ENCODE data around the gene SLITRK2. TPM values are rescaled to one million over a fixed set of nuclear protein-coding genes. Genes with fewer than 3 reads are reported as not detected.

Gene SLITRK2
- total RNA-seq, 6 experiments from 2014 or later: not detected

- H3K4me1 Mint-ChIP-seq (ENCODE audit: low read depth): no peaks in the 10 kb centered on the region
- no peaks in the 10 kb centered on the region for H3K36me3 Mint-ChIP-seq (ENCODE audit: low read depth)
- DNase-seq: no peak
- H3K27ac Mint-ChIP-seq: no peak overlapping the region
- TF ChIP-seq CTCF (IDR thresholded peaks at IDR 0.05): no peak
- H3K4me3 Mint-ChIP-seq: no peak overlapping the region
- no peaks in the 10 kb centered on the region; the same call in 1 of the 2 replicates for H3K27me3 Mint-ChIP-seq (ENCODE audit: insufficient read depth)
- H3K9me3 Mint-ChIP-seq: peaks cover 8% of the 10 kb centered on the region
Observed at GRCh38 chrX:145856181-145856580, 38.6 kb downstream of the SLITRK2 start.

- H3K27ac Mint-ChIP-seq: no peak overlapping the region
- H3K9me3 Mint-ChIP-seq: peaks cover 16% of the 10 kb centered on the region
- H3K4me1 Mint-ChIP-seq (ENCODE audit: low read depth): no peaks in the 10 kb centered on the region
- no peak overlapping the region for H3K4me3 Mint-ChIP-seq
- TF ChIP-seq CTCF (IDR thresholded peaks at IDR 0.05): no peak
- no peaks in the 10 kb centered on the region; the same call in 1 of the 2 replicates for H3K27me3 Mint-ChIP-seq (ENCODE audit: insufficient read depth)
- H3K36me3 Mint-ChIP-seq (ENCODE audit: low read depth): no peaks in the 10 kb centered on the region
- no peak for DNase-seq
Observed at GRCh38 chrX:145861818-145862217, 44.2 kb downstream of the SLITRK2 start.

- Mint-ChIP-seq H3K36me3 (ENCODE audit: low read depth) (no peaks in the 10 kb centered on the region), H3K4me3 (no peak overlapping the region), H3K4me1 (ENCODE audit: low read depth) (no peaks in the 10 kb centered on the region), H3K9me3 (peaks cover 12% of the 10 kb centered on the region), H3K27me3 (ENCODE audit: insufficient read depth) (no peaks in the 10 kb centered on the region; the same call in 1 of the 2 replicates), H3K27ac (no peak overlapping the region)
- no peak for TF ChIP-seq CTCF (IDR thresholded peaks at IDR 0.05)
- DNase-seq: no peak
Observed at GRCh38 chrX:145865082-145865481, 47.5 kb downstream of the SLITRK2 start.

All from HFFc6 (cell line).